GM12878 (cell line): ENCODE data around the gene LDB2. TPM values are rescaled to one million over a fixed set of nuclear protein-coding genes. Genes with fewer than 3 reads are reported as not detected.

Source experiments
- ATAC-seq: fragments of 200-7000 bp; cut with Tn5 transposase; 3 replicates; pipeline ENCODE4 v1.9.1; 2020; ENCODE audit warnings: mild to moderate bottlenecking, moderate library complexity
- BruUV-seq: library from RNA; stranded (reverse); fragments of 400-500 nt; replicated peaks from 2 replicates; lab custom pipeline; 2021; lab: Mats Ljungman, UMichigan
- CTCF ChIA-PET: fragments of 300-600 bp; sonication (Branson Sonifier 250); formaldehyde crosslinking; extraction: SDS; loops from one replicate; lab custom pipeline; 2021; ENCODE audit warnings: inconsistent platforms; lab: Yijun Ruan, JAX
- POLR2A ChIA-PET: fragments of 350-600 bp; formaldehyde crosslinking; extraction: SDS; loops from one replicate; lab custom pipeline; 2021; ENCODE audit warnings: inconsistent platforms; lab: Charles Lee
- RAD21 ChIA-PET: fragments of 300-600 bp; sonication (Branson Sonifier 250); formaldehyde crosslinking; loops from one replicate; lab custom pipeline; 2023; ENCODE audit warnings: antibody characterized with exemption; ENCODE audit not compliant: unreplicated experiment; lab: Charles Lee
- SMC1A ChIA-PET: fragments of 300-600 bp; sonication (Branson Sonifier 250); formaldehyde crosslinking; loops from one replicate; lab custom pipeline; 2023; ENCODE audit not compliant: unreplicated experiment, uncharacterized antibody; lab: Charles Lee
- DNase-seq: peaks from one replicate; pipeline ENCODE4 v3.0.0-alpha.2; 2011; ENCODE audit warnings: low read depth, low spot score
- FAIRE-seq: peaks from 3 replicates; lab custom pipeline; 2011; peaks lifted over from hg19 to GRCh38; lab: Jason Lieb, UNC
- H2AFZ ChIP-seq: 2 replicates; pipeline ENCODE4 v1.6.0; 2011; ENCODE audit warnings: low read depth, low read length, control low read depth; ENCODE audit not compliant: control insufficient read depth
- H3K27ac ChIP-seq: 2 replicates; pipeline ENCODE4 v1.5.1; 2011; ENCODE audit warnings: control low read depth; ENCODE audit not compliant: control insufficient read depth, insufficient read depth
- H3K27me3 ChIP-seq, 2 experiments: replicated peaks in 1 of 2; 2 replicates each; pipeline versions ENCODE4 v1.6.0 to v1.6.1; 2011; ENCODE audit warnings: low read length in 1 of 2; ENCODE audit not compliant: control insufficient read depth in 2 of 2, insufficient read depth in 2 of 2
- H3K36me3 ChIP-seq, 2 experiments: 2 replicates each; pipeline ENCODE4 v1.5.1; 2011; ENCODE audit warnings: low read length in 1 of 2; ENCODE audit not compliant: control insufficient read depth in 2 of 2, insufficient read depth in 2 of 2
- H3K4me1 ChIP-seq: 2 replicates; pipeline ENCODE4 v1.6.1; 2011; ENCODE audit warnings: mild to moderate bottlenecking, low read length, moderate library complexity, mixed read lengths; ENCODE audit not compliant: control insufficient read depth, insufficient read depth
- H3K4me2 ChIP-seq: 2 replicates; pipeline ENCODE4 v1.6.0; 2011; ENCODE audit warnings: control low read depth; ENCODE audit not compliant: control insufficient read depth, insufficient read depth
- H3K4me3 ChIP-seq: fragments of 200-600 bp; sonication (generic); 2 replicates; pipeline ENCODE4 v1.5.1; 2016
- H3K79me2 ChIP-seq: 2 replicates; pipeline ENCODE4 v1.6.0; 2011; ENCODE audit warnings: low read length; ENCODE audit not compliant: control insufficient read depth, insufficient read depth
- H3K9ac ChIP-seq: 2 replicates; pipeline ENCODE4 v1.8.0; 2011; ENCODE audit warnings: low read length, control low read depth, mixed read lengths; ENCODE audit not compliant: control insufficient read depth, insufficient read depth
- H3K9me3 ChIP-seq: replicated peaks from 3 replicates; pipeline ENCODE4 v1.5.1; 2011; ENCODE audit warnings: mild to moderate bottlenecking, low read length; ENCODE audit not compliant: control insufficient read depth, insufficient read depth
- H4K20me1 ChIP-seq: 2 replicates; pipeline ENCODE4 v1.6.0; 2011; ENCODE audit not compliant: control insufficient read depth, insufficient read depth
- ATF7 ChIP-seq: fragments of 450-650 bp; IDR thresholded peaks from 2 replicates; pipeline ENCODE4 v1.6.1; 2016; ENCODE audit warnings: low read depth, mild to moderate bottlenecking
- BCLAF1 ChIP-seq: fragments of 450-650 bp; IDR thresholded peaks from 2 replicates; pipeline ENCODE4 v1.6.1; 2017; ENCODE audit warnings: antibody characterized with exemption, mild to moderate bottlenecking, moderate library complexity
- ESRRA ChIP-seq: IDR thresholded peaks from 2 replicates; pipeline ENCODE4 v1.6.1; 2012; ENCODE audit warnings: mild to moderate bottlenecking, low read length, improper control_type of control experiment
- HDAC6 ChIP-seq: fragments of 200-600 bp; sonication (generic); IDR thresholded peaks from one replicate; pipeline ENCODE4 v1.8.0; 2017; ENCODE audit warnings: antibody characterized with exemption; ENCODE audit not compliant: unreplicated experiment
- MXI1 ChIP-seq: fragments of 150-350 bp; IDR thresholded peaks from 2 replicates; pipeline ENCODE4 v1.6.1; 2011; ENCODE audit warnings: low read depth, mild to moderate bottlenecking, inconsistent platforms, low read length, improper control_type of control experiment
- NBN ChIP-seq: fragments of 450-650 bp; IDR thresholded peaks from 2 replicates; pipeline ENCODE4 v1.6.1; 2016
- NFIC ChIP-seq: IDR thresholded peaks from 2 replicates; pipeline ENCODE4 v1.6.1; 2012; ENCODE audit warnings: low read depth, mild to moderate bottlenecking, inconsistent platforms, low read length, moderate library complexity
- SUPT20H ChIP-seq: IDR thresholded peaks from 2 replicates; pipeline ENCODE4 v1.6.1; 2011; ENCODE audit warnings: low read depth, mild to moderate bottlenecking, low read length, moderate library complexity, borderline replicate concordance; ENCODE audit not compliant: control insufficient read depth
- TARDBP ChIP-seq: IDR thresholded peaks from 2 replicates; pipeline ENCODE4 v1.6.1; 2016; ENCODE audit warnings: borderline replicate concordance
- WGBS: methylation state at CpG from one replicate; pipeline ENCODE4 v1.1.6; 2016; ENCODE audit warnings: low lambda C conversion rate; ENCODE audit not compliant: insufficient replicate concordance, insufficient coverage; ENCODE audit errors: missing lambda C conversion rate; 5-methylcytosine and 5-hydroxymethylcytosine counted together
- in situ Hi-C: fragments of 300-500 bp; cut with MboI; formaldehyde crosslinking; loops from 9 replicates; pipeline ENCODE4 v1.14.3; 2018; ENCODE audit warnings: mixed read lengths
- intact Hi-C: fragments of 100-400 bp; cut with micrococcal nuclease; formaldehyde crosslinking; loops from one replicate; pipeline ENCODE4 v1.14.2; 2022; ENCODE audit not compliant: unreplicated experiment
- polyA plus RNA-seq, 11 experiments: library from polyadenylated mRNA; depleted of rRNA in 4 of 11; unstranded in 6 of 11; stranded (reverse) in 5 of 11; fragments of >200 nt; fragmentation: Nextera tagmentation in 4 of 11; fragmentation: Illumina TruSeq in 1 of 11; extraction: Ambion mirVana in 4 of 11; extraction: Trizol in 1 of 11; gene quantifications; 1 replicate in 1 of 11; 2 replicates in 10 of 11; pipeline versions ENCODE4 v1.2.1 to v1.2.3, GENCODE V29; 2011 to 2016; ENCODE audit warnings: inconsistent platforms in 2 of 11, missing spikeins in 2 of 11, low read depth in 1 of 11
- total RNA-seq, 4 experiments: library from RNA; depleted of rRNA in 3 of 4; stranded (reverse); fragments of >200 nt in 3 of 4; fragmentation: Illumina TruSeq in 1 of 4; extraction: Trizol in 1 of 4; gene quantifications; 2 replicates each; pipeline versions ENCODE4 v1.2.1 to v1.2.3, GENCODE V29; 2013 to 2021

LDB2 gene
- total and polyA plus RNA-seq, 10 of the 15 experiments (the other 5 are each of a cell fraction or from before 2014, with no cell fraction given) = 0.15 TPM; not detected in 9

GRCh38 chr4:16659079-16659478 lies 239.4 kb downstream of the LDB2 start:
- H3K27ac ChIP-seq = no peak overlapping the region
- DNase-seq (no peak), ATAC-seq (no peak), FAIRE-seq (no peak)
- RAD21 ChIA-PET = no interaction called here
- no peaks in the 10 kb centered on the region for H4K20me1 ChIP-seq
- no peak overlapping the region for H3K4me3 ChIP-seq
- SMC1A ChIA-PET = no interaction called here
- no peak for TF ChIP-seq NBN
- no peak for TF ChIP-seq SUPT20H
- TF ChIP-seq BCLAF1 = no peak
- TF ChIP-seq MXI1 = no peak
- no peak for TF ChIP-seq TARDBP
- TF ChIP-seq HDAC6 = no peak
- no peak for TF ChIP-seq NFIC
- no peak for TF ChIP-seq ESRRA
- TF ChIP-seq ATF7 = no peak
- no peaks in the 10 kb centered on the region for H3K9me3 ChIP-seq
- POLR2A ChIA-PET = no interaction called here
- no peaks in the 10 kb centered on the region for H3K27me3 ChIP-seq
- in situ Hi-C loops (no loop called here), intact Hi-C loops (no loop called here)
- no peak overlapping the region for H2AFZ ChIP-seq
- CTCF ChIA-PET = no interaction called here
- WGBS = 64% methylated on average over 6 of the region's 6 CpGs
- no peaks in the 10 kb centered on the region for H3K4me1 ChIP-seq
- no peak overlapping the region for H3K4me2 ChIP-seq
- no peaks in the 10 kb centered on the region for H3K79me2 ChIP-seq
- no TSS peak for BruUV-seq
- H3K36me3 ChIP-seq = no peaks in the 10 kb centered on the region
- no peak overlapping the region for H3K9ac ChIP-seq
